PFSK-1 (cell line): Measurements from ENCODE around the gene SLIT3.

Source experiments
- POLR2AphosphoS5 ChIP-seq: IDR thresholded peaks from 2 replicates; pipeline ENCODE4 v1.6.1; 2012; ENCODE audit warnings: low read depth, mild to moderate bottlenecking, control low read depth, low read length, moderate library complexity
- REST ChIP-seq, 2 experiments: IDR thresholded peaks; 2 replicates each; pipeline versions ENCODE4 v1.6.1 to v1.8.0; 2011 to 2012; ENCODE audit warnings: low read depth in 2 of 2, low read length in 2 of 2, control low read depth in 1 of 2, inconsistent platforms in 1 of 2, mild to moderate bottlenecking in 1 of 2, moderate library complexity in 1 of 2; ENCODE audit not compliant: insufficient read depth in 1 of 2

GRCh38 chr5:168809218-168809617, 491.7 kb downstream of the SLIT3 start:
- TF ChIP-seq REST (IDR thresholded peaks at IDR 0.05; ENCODE audit: insufficient read depth in 1 of 2, low read depth in 2 of 2, low read length in 2 of 2) (no peak), POLR2AphosphoS5 (no peak)
